HCT116 (cell line): ENCODE results near the gene MEIOC. TPM values are rescaled to one million over a fixed set of nuclear protein-coding genes. Genes with fewer than 3 reads are reported as not detected.

Experiments
- ATAC-seq: fragments of 200-7000 bp; cut with Tn5 transposase; 2 replicates; pipeline ENCODE4 v1.9.1; 2020; ENCODE audit warnings: mild to moderate bottlenecking, moderate library complexity
- BruUV-seq: library from RNA; stranded (reverse); fragments of 400-500 nt; replicated peaks from 2 replicates; lab custom pipeline; 2021; lab: Mats Ljungman, UMichigan
- CTCF ChIA-PET: fragments of 300-600 bp; sonication (Branson Sonifier 250); formaldehyde crosslinking; loops from one replicate; lab custom pipeline; 2021; ENCODE audit warnings: antibody characterized with exemption; lab: Charles Lee
- POLR2A ChIA-PET: fragments of 300-600, 350-600 bp; sonication (Branson Sonifier 250); formaldehyde crosslinking; loops from one replicate; lab custom pipeline; 2021; ENCODE audit warnings: antibody characterized with exemption; lab: Charles Lee
- RAD21 ChIA-PET, 2 experiments: fragments of 300-600 bp; sonication (Branson Sonifier 250); formaldehyde crosslinking; loops; one replicate each; lab custom pipeline; 2023; ENCODE audit warnings: low total read pairs in 2 of 2; ENCODE audit not compliant: uncharacterized antibody in 2 of 2, unreplicated experiment in 2 of 2, low non-redundant PET in 1 of 2; lab: Charles Lee
- DNase-seq: peaks from one replicate; pipeline ENCODE4 v3.0.0-alpha.2; 2010; ENCODE audit warnings: low read depth, low spot score
- H2AFZ ChIP-seq: fragments of 200-600 bp; shearing (Covaris generic), sonication (generic); 2 replicates; pipeline ENCODE4 v1.6.1; 2017; ENCODE audit warnings: low read depth, mixed run types, mixed read lengths, antibody characterized with exemption, low read length; ENCODE audit not compliant: poor library complexity, severe bottlenecking
- H3K27ac ChIP-seq: 2 replicates; pipeline ENCODE4 v1.5.1; 2012; ENCODE audit warnings: low read depth, low read length
- H3K27me3 ChIP-seq: fragments of 200-600 bp; sonication (generic); 2 replicates; pipeline ENCODE4 v1.6.1; 2016; ENCODE audit warnings: mixed run types, low read length, mixed read lengths; ENCODE audit not compliant: insufficient read depth
- H3K36me3 ChIP-seq, 2 experiments: fragments of 200-500 bp in 1 of 2; fragments of 200-600 bp in 1 of 2; sonication (Bioruptor generic) in 1 of 2; sonication (generic) in 1 of 2; 2 replicates each; pipeline versions ENCODE4 v1.5.1 to v1.6.1; 2014 to 2016; ENCODE audit warnings: low read length in 2 of 2, inconsistent platforms in 1 of 2, mixed read lengths in 1 of 2, mixed run types in 1 of 2; ENCODE audit not compliant: insufficient read depth in 2 of 2, control insufficient read depth in 1 of 2
- H3K4me1 ChIP-seq, 2 experiments: fragments of 200-600 bp in 1 of 2; sonication (generic) in 1 of 2; 2 replicates each; pipeline versions ENCODE4 v1.5.1 to v1.6.1; 2012 to 2017; ENCODE audit warnings: low read length in 2 of 2, inconsistent platforms in 1 of 2, mild to moderate bottlenecking in 1 of 2, mixed read lengths in 1 of 2, mixed run types in 1 of 2, moderate library complexity in 1 of 2; ENCODE audit not compliant: insufficient read depth in 2 of 2, control insufficient read depth in 1 of 2
- H3K4me2 ChIP-seq: fragments of 200-600 bp; sonication (generic); 2 replicates; pipeline ENCODE4 v1.6.1; 2017; ENCODE audit warnings: mixed run types, low read length, mixed read lengths
- H3K4me3 ChIP-seq, 2 experiments: fragments of 200-600 bp in 1 of 2; sonication (generic) in 1 of 2; replicated peaks in 1 of 2; 2 replicates each; pipeline ENCODE4 v1.5.1; 2011 to 2016; ENCODE audit warnings: low read length in 2 of 2, control low read depth in 1 of 2, low read depth in 1 of 2, mild to moderate bottlenecking in 1 of 2, mixed read lengths in 1 of 2, mixed run types in 1 of 2
- H3K79me2 ChIP-seq: fragments of 200-600 bp; sonication (generic); 2 replicates; pipeline ENCODE4 v1.6.1; 2017; ENCODE audit warnings: mild to moderate bottlenecking, mixed run types, low read length, moderate library complexity, mixed read lengths; ENCODE audit not compliant: insufficient read depth
- H3K9ac ChIP-seq: fragments of 200-600 bp; sonication (generic); 2 replicates; pipeline ENCODE4 v1.6.1; 2016; ENCODE audit warnings: low read length, mixed read lengths
- H3K9me2 ChIP-seq: fragments of 200-600 bp; sonication (generic), shearing (Covaris generic); 2 replicates; pipeline ENCODE4 v1.6.1; 2017; ENCODE audit warnings: mixed run types, mild to moderate bottlenecking, moderate library complexity; ENCODE audit not compliant: insufficient read depth
- H3K9me3 ChIP-seq, 2 experiments: fragments of 200-500 bp in 1 of 2; fragments of 200-600 bp in 1 of 2; sonication (Bioruptor generic) in 1 of 2; sonication (generic) in 1 of 2; 2 replicates each; pipeline ENCODE4 v1.6.1; 2014 to 2017; ENCODE audit warnings: low read length in 2 of 2, mixed read lengths in 2 of 2, inconsistent platforms in 1 of 2, low read depth in 1 of 2, mild to moderate bottlenecking in 1 of 2, mixed run types in 1 of 2, moderate library complexity in 1 of 2; ENCODE audit not compliant: control insufficient read depth in 1 of 2, insufficient read depth in 1 of 2
- H4K20me1 ChIP-seq: fragments of 200-600 bp; sonication (generic), shearing (Covaris generic); 2 replicates; pipeline ENCODE4 v1.6.1; 2017; ENCODE audit warnings: mixed run types, mild to moderate bottlenecking, moderate library complexity; ENCODE audit not compliant: insufficient read depth
- CBX3 ChIP-seq: IDR thresholded peaks from 2 replicates; pipeline ENCODE4 v1.6.1; 2012; ENCODE audit warnings: low read depth
- EGR1 ChIP-seq: IDR thresholded peaks from 2 replicates; pipeline ENCODE4 v1.6.1; 2012; ENCODE audit warnings: low read depth
- ELF1 ChIP-seq: IDR thresholded peaks from 2 replicates; pipeline ENCODE4 v1.6.1; 2012; ENCODE audit warnings: low read depth, borderline replicate concordance
- EZH2phosphoT487 ChIP-seq: fragments of 200-600 bp; IDR thresholded peaks from 2 replicates; pipeline ENCODE4 v1.6.1; 2018; ENCODE audit warnings: antibody characterized with exemption, borderline replicate concordance
- JUND ChIP-seq: IDR thresholded peaks from 2 replicates; pipeline ENCODE4 v1.6.1; 2012
- POLR2A ChIP-seq: IDR thresholded peaks from 2 replicates; pipeline ENCODE4 v1.7.0; 2011; ENCODE audit warnings: borderline replicate concordance; ENCODE audit not compliant: insufficient read depth, insufficient read length; ENCODE audit errors: extremely low read depth
- RAD21 ChIP-seq: IDR thresholded peaks from 2 replicates; pipeline ENCODE4 v1.6.1; 2012; ENCODE audit warnings: low read depth, mild to moderate bottlenecking
- SIN3A ChIP-seq: IDR thresholded peaks from 2 replicates; pipeline ENCODE4 v1.6.1; 2012; ENCODE audit warnings: low read depth
- SRF ChIP-seq: IDR thresholded peaks from 2 replicates; pipeline ENCODE4 v1.6.1; 2012; ENCODE audit warnings: low read depth
- ZFX ChIP-seq: fragments of 450-650 bp; IDR thresholded peaks from 2 replicates; pipeline ENCODE4 v1.6.1; 2017
- ZNF274 ChIP-seq: fragments of 200-500 bp; sonication (Bioruptor generic); IDR thresholded peaks from 2 replicates; pipeline ENCODE4 v1.6.1; 2014; ENCODE audit warnings: mild to moderate bottlenecking, low read depth, low read length, inconsistent platforms
- intact Hi-C: fragments of 100-400 bp; cut with micrococcal nuclease; formaldehyde crosslinking; loops from 2 replicates; pipeline ENCODE4 v1.10.0; 2022
- total RNA-seq: library from RNA; stranded (reverse); gene quantifications from one replicate; pipeline ENCODE4 v1.2.1, GENCODE V29; 2021; ENCODE audit not compliant: unreplicated experiment
- TF ChIP-seq, protein P1 (sequence below): IDR thresholded peaks from 2 replicates; pipeline ENCODE4 v1.6.1; 2012
- TF ChIP-seq, protein P2 (sequence below): IDR thresholded peaks from 2 replicates; pipeline ENCODE4 v1.6.1; 2012; ENCODE audit warnings: low read depth

MEIOC gene
- total RNA-seq, 1 experiment from 2014 or later, result not detected

DNA sequence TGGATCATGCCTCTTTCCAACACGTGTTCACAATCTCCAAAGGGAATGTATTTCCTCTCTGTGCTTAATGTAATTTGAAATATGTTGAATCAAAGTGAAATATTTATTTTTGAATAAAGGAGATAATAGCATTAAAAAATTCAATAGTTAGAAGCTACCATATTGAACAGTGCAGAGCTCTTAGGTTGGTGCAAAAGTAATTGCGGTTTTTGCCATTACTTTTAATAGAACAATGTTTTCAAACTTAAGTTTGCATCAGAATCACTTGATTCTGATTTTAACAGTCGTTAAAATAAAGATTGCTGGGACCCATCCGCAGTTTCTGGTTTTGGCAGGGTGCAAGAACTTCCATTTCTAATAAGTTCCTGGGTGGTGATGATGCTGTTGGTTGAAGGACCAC is 10.0 kb upstream of the MEIOC start:
- BruUV-seq, result no TSS peak
- ChIA-PET RAD21 (no interaction called here), CTCF (interaction anchor here (0.8 kb wide), 1 partner anchor 29 kb away, joined by 4 read pairs; no protein-coding TSS in a partner anchor), POLR2A (interaction anchor here (0.7 kb wide), 1 partner anchor 24 kb away, joined by 3 read pairs; no protein-coding TSS in a partner anchor)
- H3K9me2 ChIP-seq, result no peaks in the 10 kb centered on the region
- no peaks in the 10 kb centered on the region for H3K36me3 ChIP-seq
- intact Hi-C loops, result no loop called here
- no peak overlapping the region for H3K4me3 ChIP-seq
- no peak overlapping the region for H3K27ac ChIP-seq
- no peak for ATAC-seq
- H2AFZ ChIP-seq, result no peak overlapping the region
- H3K9me3 ChIP-seq, result no peaks in the 10 kb centered on the region
- no peaks in the 10 kb centered on the region for H3K79me2 ChIP-seq
- H3K27me3 ChIP-seq, result no peaks in the 10 kb centered on the region
- no peak overlapping the region for H3K9ac ChIP-seq
- H3K4me1 ChIP-seq, result no peaks in the 10 kb centered on the region
- H4K20me1 ChIP-seq, result no peaks in the 10 kb centered on the region
- no peak for DNase-seq
- H3K4me2 ChIP-seq, result no peak overlapping the region
- no peak for TF ChIP-seq EGR1
- TF ChIP-seq, protein P1, sequence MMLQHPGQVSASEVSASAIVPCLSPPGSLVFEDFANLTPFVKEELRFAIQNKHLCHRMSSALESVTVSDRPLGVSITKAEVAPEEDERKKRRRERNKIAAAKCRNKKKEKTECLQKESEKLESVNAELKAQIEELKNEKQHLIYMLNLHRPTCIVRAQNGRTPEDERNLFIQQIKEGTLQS, result no peak

DNA sequence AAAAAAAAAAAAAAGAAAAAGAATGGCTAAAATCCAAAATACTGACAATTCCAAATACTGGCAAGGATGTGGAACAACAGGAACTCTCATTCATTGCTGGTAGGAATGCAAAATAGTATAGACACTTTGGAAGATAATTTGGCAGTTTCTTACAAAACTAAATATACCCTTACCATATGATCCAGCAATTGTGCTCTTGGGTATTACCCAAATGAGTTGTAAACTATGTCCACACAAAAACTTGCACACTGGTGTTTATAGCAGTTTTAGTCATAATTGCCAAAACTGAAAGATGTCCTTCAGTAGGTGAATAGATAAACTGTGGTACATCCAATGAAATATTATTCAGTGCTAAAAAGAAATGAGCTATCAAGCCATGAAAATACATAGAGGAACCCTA is 8.5 kb upstream of the MEIOC start:
- TF ChIP-seq EZH2phosphoT487 (no peak), JUND (no peak), SRF (no peak), RAD21 (no peak), POLR2A (no peak), ZNF274 (no peak), ELF1 (no peak), CBX3 (no peak), SIN3A (no peak), ZFX (no peak)
- TF ChIP-seq, protein P1, result no peak
- TF ChIP-seq, protein P2, sequence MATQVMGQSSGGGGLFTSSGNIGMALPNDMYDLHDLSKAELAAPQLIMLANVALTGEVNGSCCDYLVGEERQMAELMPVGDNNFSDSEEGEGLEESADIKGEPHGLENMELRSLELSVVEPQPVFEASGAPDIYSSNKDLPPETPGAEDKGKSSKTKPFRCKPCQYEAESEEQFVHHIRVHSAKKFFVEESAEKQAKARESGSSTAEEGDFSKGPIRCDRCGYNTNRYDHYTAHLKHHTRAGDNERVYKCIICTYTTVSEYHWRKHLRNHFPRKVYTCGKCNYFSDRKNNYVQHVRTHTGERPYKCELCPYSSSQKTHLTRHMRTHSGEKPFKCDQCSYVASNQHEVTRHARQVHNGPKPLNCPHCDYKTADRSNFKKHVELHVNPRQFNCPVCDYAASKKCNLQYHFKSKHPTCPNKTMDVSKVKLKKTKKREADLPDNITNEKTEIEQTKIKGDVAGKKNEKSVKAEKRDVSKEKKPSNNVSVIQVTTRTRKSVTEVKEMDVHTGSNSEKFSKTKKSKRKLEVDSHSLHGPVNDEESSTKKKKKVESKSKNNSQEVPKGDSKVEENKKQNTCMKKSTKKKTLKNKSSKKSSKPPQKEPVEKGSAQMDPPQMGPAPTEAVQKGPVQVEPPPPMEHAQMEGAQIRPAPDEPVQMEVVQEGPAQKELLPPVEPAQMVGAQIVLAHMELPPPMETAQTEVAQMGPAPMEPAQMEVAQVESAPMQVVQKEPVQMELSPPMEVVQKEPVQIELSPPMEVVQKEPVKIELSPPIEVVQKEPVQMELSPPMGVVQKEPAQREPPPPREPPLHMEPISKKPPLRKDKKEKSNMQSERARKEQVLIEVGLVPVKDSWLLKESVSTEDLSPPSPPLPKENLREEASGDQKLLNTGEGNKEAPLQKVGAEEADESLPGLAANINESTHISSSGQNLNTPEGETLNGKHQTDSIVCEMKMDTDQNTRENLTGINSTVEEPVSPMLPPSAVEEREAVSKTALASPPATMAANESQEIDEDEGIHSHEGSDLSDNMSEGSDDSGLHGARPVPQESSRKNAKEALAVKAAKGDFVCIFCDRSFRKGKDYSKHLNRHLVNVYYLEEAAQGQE, result no peak
- no TSS peak for BruUV-seq

More for the DNA sequence above, 8.5 kb upstream of the MEIOC start:
- Histone ChIP-seq H3K4me1 (no peaks in the 10 kb centered on the region), H3K4me2 (no peak overlapping the region), H3K9me3 (no peaks in the 10 kb centered on the region), H2AFZ (no peak overlapping the region), H4K20me1 (no peaks in the 10 kb centered on the region), H3K4me3 (no peak overlapping the region), H3K36me3 (no peaks in the 10 kb centered on the region), H3K9me2 (no peaks in the 10 kb centered on the region), H3K27ac (no peak overlapping the region), H3K9ac (no peak overlapping the region), H3K27me3 (no peaks in the 10 kb centered on the region), H3K79me2 (no peaks in the 10 kb centered on the region)
- intact Hi-C loops, result no loop called here
- DNase-seq, result no peak
- CTCF ChIA-PET, result no interaction called here
- POLR2A ChIA-PET, result no interaction called here
- ATAC-seq, result no peak
- RAD21 ChIA-PET, result no interaction called here
